ENCODE data around the gene ZNRF3.
"Not testable (repeated sequence)": the region's sequence is repeated elsewhere in the genome, so short reads cannot be mapped to it uniquely, and the experiment has no call there.

The ZNRF3 gene

GRCh38 chr22:28947125-28947524, 63.8 kb downstream of the ZNRF3 start:
- H3K4me3 ChIP-seq = no peak overlapping the region
- no peak overlapping the region for H3K27ac ChIP-seq

- no peak overlapping the region for H3K4me3 ChIP-seq
- H3K27ac ChIP-seq = no peak overlapping the region
These were observed 65.1 kb downstream of the ZNRF3 start for GRCh38 chr22:28948424-28948823.

GRCh38 chr22:28948860-28949551, 65.6 kb downstream of the ZNRF3 start:
- not testable (repeated sequence) for H3K4me3 ChIP-seq, H3K27ac ChIP-seq

- no peak overlapping the region for H3K27ac ChIP-seq
- no peak overlapping the region for H3K4me3 ChIP-seq
These were observed 66.4 kb downstream of the ZNRF3 start for GRCh38 chr22:28949788-28950187.

GRCh38 chr22:28950617-28951411, 67.4 kb downstream of the ZNRF3 start:
- no peak overlapping the region for H3K4me3 ChIP-seq
- H3K27ac ChIP-seq = no peak overlapping the region

- Histone ChIP-seq H3K27ac (no peak overlapping the region), H3K4me3 (no peak overlapping the region)
These were observed 68.2 kb downstream of the ZNRF3 start for GRCh38 chr22:28951530-28951929.

GRCh38 chr22:28951969-28952521, 68.7 kb downstream of the ZNRF3 start:
- Histone ChIP-seq H3K27ac (no peak overlapping the region), H3K4me3 (no peak overlapping the region)

- H3K4me3 ChIP-seq = no peak overlapping the region
- H3K27ac ChIP-seq = no peak overlapping the region
These were observed 69.5 kb downstream of the ZNRF3 start for GRCh38 chr22:28952857-28953256.

- Histone ChIP-seq H3K4me3 (no peak overlapping the region), H3K27ac (no peak overlapping the region)
These were observed 70.0 kb downstream of the ZNRF3 start for GRCh38 chr22:28953403-28953802.

- no peak overlapping the region for H3K4me3 ChIP-seq
- no peak overlapping the region for H3K27ac ChIP-seq
These were observed 70.9 kb downstream of the ZNRF3 start for GRCh38 chr22:28953976-28954880.

GRCh38 chr22:28955817-28956216, 72.4 kb downstream of the ZNRF3 start:
- no peak overlapping the region for H3K4me3 ChIP-seq
- no peak overlapping the region for H3K27ac ChIP-seq

GRCh38 chr22:28956506-28956905, 73.1 kb downstream of the ZNRF3 start:
- Histone ChIP-seq H3K27ac (no peak overlapping the region), H3K4me3 (no peak overlapping the region)

- H3K27ac ChIP-seq = no peak overlapping the region
- H3K4me3 ChIP-seq = no peak overlapping the region
These were observed 75.2 kb downstream of the ZNRF3 start for GRCh38 chr22:28958611-28959010.

- Histone ChIP-seq H3K27ac (no peak overlapping the region), H3K4me3 (no peak overlapping the region)
These were observed 78.7 kb downstream of the ZNRF3 start for GRCh38 chr22:28962042-28962554.

- no peak overlapping the region for H3K27ac ChIP-seq
- no peak overlapping the region for H3K4me3 ChIP-seq
These were observed 80.0 kb downstream of the ZNRF3 start for GRCh38 chr22:28963362-28963761.

GRCh38 chr22:28967163-28967665, 83.8 kb downstream of the ZNRF3 start:
- Histone ChIP-seq H3K4me3 (no peak overlapping the region), H3K27ac (no peak overlapping the region)

- Histone ChIP-seq H3K4me3 (no peak overlapping the region), H3K27ac (no peak overlapping the region)
These were observed 84.6 kb downstream of the ZNRF3 start for GRCh38 chr22:28967969-28968368.

GRCh38 chr22:28969401-28970168, 86.2 kb downstream of the ZNRF3 start:
- no peak overlapping the region for H3K4me3 ChIP-seq
- H3K27ac ChIP-seq = no peak overlapping the region

- Histone ChIP-seq H3K4me3 (no peak overlapping the region), H3K27ac (no peak overlapping the region)
These were observed 90.0 kb downstream of the ZNRF3 start for GRCh38 chr22:28973352-28973751.
